HEK293 (cell line): ENCODE results near the gene SNUPN.

Source experiments
- CTCF ChIA-PET: fragments of 350-600 bp; formaldehyde crosslinking; extraction: SDS; loops from one replicate; lab custom pipeline; 2021; ENCODE audit warnings: antibody characterized with exemption; lab: Yijun Ruan, JAX
- POLR2A ChIA-PET: fragments of 300-600 bp; formaldehyde crosslinking; extraction: SDS; loops from one replicate; lab custom pipeline; 2020; ENCODE audit warnings: antibody characterized with exemption, inconsistent platforms; lab: Yijun Ruan, JAX
- H3K27ac ChIP-seq: fragments of 200-500 bp; sonication (Bioruptor generic); 2 replicates; pipeline ENCODE4 v1.5.1; 2014; ENCODE audit warnings: low read depth, low read length, control low read depth, inconsistent platforms; ENCODE audit errors: extremely low read depth
- H3K36me3 ChIP-seq, 2 experiments: fragments of 200-500 bp in 1 of 2; sonication (Bioruptor generic) in 1 of 2; 1 replicate in 1 of 2; 2 replicates in 1 of 2; pipeline ENCODE4 v1.5.1; 2014 to 2017; ENCODE audit warnings: inconsistent platforms in 2 of 2, low read length in 2 of 2; ENCODE audit not compliant: control insufficient read depth in 2 of 2, insufficient read depth in 1 of 2
- H3K4me1 ChIP-seq: fragments of 200-500 bp; sonication (Bioruptor generic); 2 replicates; pipeline ENCODE4 v1.5.1; 2014; ENCODE audit warnings: mild to moderate bottlenecking, low read length, inconsistent platforms; ENCODE audit not compliant: control insufficient read depth, insufficient read depth
- H3K4me3 ChIP-seq: 2 replicates; pipeline ENCODE4 v1.5.1; 2011; ENCODE audit warnings: low read depth, mild to moderate bottlenecking, control low read depth, low read length, moderate library complexity
- H3K9me3 ChIP-seq: fragments of 200-500 bp; sonication (Bioruptor generic); 2 replicates; pipeline ENCODE4 v1.5.1; 2014; ENCODE audit warnings: low read depth, low read length, inconsistent platforms; ENCODE audit not compliant: control insufficient read depth, insufficient read depth
- CTCF ChIP-seq: fragments of 450-650 bp; formaldehyde crosslinking; IDR thresholded peaks from 2 replicates; pipeline ENCODE4 v1.5.1; 2016; ENCODE audit warnings: missing biosample characterization, missing genetic modification characterization
- GFI1B ChIP-seq: fragments of 450-650 bp; formaldehyde crosslinking; IDR thresholded peaks from 2 replicates; pipeline ENCODE4 v1.5.1; 2016; ENCODE audit warnings: missing biosample characterization, missing genetic modification characterization
- GLIS2 ChIP-seq: fragments of 450-650 bp; formaldehyde crosslinking; IDR thresholded peaks from 2 replicates; pipeline ENCODE4 v1.5.1; 2016; ENCODE audit warnings: missing biosample characterization, missing genetic modification characterization
- HIC1 ChIP-seq: fragments of 450-650 bp; formaldehyde crosslinking; IDR thresholded peaks from 2 replicates; pipeline ENCODE4 v1.5.1; 2016; ENCODE audit warnings: missing biosample characterization, missing genetic modification characterization
- OSR2 ChIP-seq: fragments of 450-650 bp; formaldehyde crosslinking; IDR thresholded peaks from 2 replicates; pipeline ENCODE4 v1.5.1; 2016; ENCODE audit warnings: missing biosample characterization, missing genetic modification characterization
- SALL2 ChIP-seq: fragments of 450-650 bp; formaldehyde crosslinking; IDR thresholded peaks from 2 replicates; pipeline ENCODE4 v1.5.0; 2017; ENCODE audit warnings: missing biosample characterization, mild to moderate bottlenecking, missing genetic modification characterization, borderline replicate concordance
- ZBTB48 ChIP-seq: fragments of 450-650 bp; formaldehyde crosslinking; IDR thresholded peaks from 2 replicates; pipeline ENCODE4 v1.5.1; 2016; ENCODE audit warnings: missing biosample characterization, missing genetic modification characterization
- ZIC2 ChIP-seq: fragments of 450-650 bp; formaldehyde crosslinking; IDR thresholded peaks from 2 replicates; pipeline ENCODE4 v1.5.1; 2016; ENCODE audit warnings: missing biosample characterization, missing genetic modification characterization
- ZNF112 ChIP-seq: fragments of 450-650 bp; formaldehyde crosslinking; IDR thresholded peaks from 2 replicates; pipeline ENCODE4 v1.5.0; 2017; ENCODE audit warnings: missing biosample characterization, missing genetic modification characterization
- ZNF157 ChIP-seq: fragments of 450-650 bp; formaldehyde crosslinking; IDR thresholded peaks from 2 replicates; pipeline ENCODE4 v1.5.1; 2016; ENCODE audit warnings: missing biosample characterization, missing genetic modification characterization
- ZNF280C ChIP-seq: fragments of 450-650 bp; formaldehyde crosslinking; IDR thresholded peaks from 2 replicates; pipeline ENCODE4 v1.5.1; 2016; ENCODE audit warnings: missing biosample characterization, missing genetic modification characterization
- ZNF416 ChIP-seq: fragments of 450-650 bp; formaldehyde crosslinking; IDR thresholded peaks from 2 replicates; pipeline ENCODE4 v1.5.1; 2016; ENCODE audit warnings: missing biosample characterization, missing genetic modification characterization
- ZNF423 ChIP-seq: fragments of 450-650 bp; formaldehyde crosslinking; IDR thresholded peaks from 2 replicates; pipeline ENCODE4 v1.5.1; 2016; ENCODE audit warnings: missing biosample characterization, missing genetic modification characterization
- ZNF513 ChIP-seq: fragments of 450-650 bp; IDR thresholded peaks from 2 replicates; pipeline ENCODE4 v1.5.1; 2018; ENCODE audit warnings: missing biosample characterization, missing genetic modification characterization
- ZNF558 ChIP-seq: fragments of 450-650 bp; formaldehyde crosslinking; IDR thresholded peaks from 2 replicates; pipeline ENCODE4 v1.5.1; 2016; ENCODE audit warnings: missing biosample characterization, missing genetic modification characterization
- ZNF596 ChIP-seq: fragments of 450-650 bp; IDR thresholded peaks from 2 replicates; pipeline ENCODE4 v1.5.0; 2018; ENCODE audit warnings: missing biosample characterization, mild to moderate bottlenecking, missing genetic modification characterization, moderate library complexity
- ZNF639 ChIP-seq: fragments of 450-650 bp; formaldehyde crosslinking; IDR thresholded peaks from 2 replicates; pipeline ENCODE4 v1.5.1; 2016; ENCODE audit warnings: missing biosample characterization, missing genetic modification characterization
- ZXDB ChIP-seq: fragments of 450-650 bp; formaldehyde crosslinking; IDR thresholded peaks from 2 replicates; pipeline ENCODE4 v1.5.1; 2016; ENCODE audit warnings: missing biosample characterization, missing genetic modification characterization

SNUPN gene

GRCh38 chr15:75674366-75674765 lies 48.8 kb upstream of the SNUPN start:
- ChIA-PET POLR2A (interaction anchor here (3.7 kb wide), 1 partner anchor 35 kb away, joined by 36 read pairs; the partner anchor contains the start of gene IMP3), CTCF (interaction anchor here (0.8 to 3.3 kb wide), 2 partner anchors 34 to 307 kb away, joined by 3 to 14 read pairs; partner anchors contain the start of gene MAN2C1)
- Histone ChIP-seq H3K9me3 (no peaks in the 10 kb centered on the region), H3K4me3 (no peak overlapping the region), H3K4me1 (peaks cover 10% of the 10 kb centered on the region), H3K36me3 (no peaks in the 10 kb centered on the region), H3K27ac (no peak overlapping the region)
- no peak for TF ChIP-seq ZNF112 (tag by site-specific recombination)
- no peak for TF ChIP-seq ZXDB
- TF ChIP-seq ZNF596 (tag by site-specific recombination) = no peak
- TF ChIP-seq ZNF280C (tag by site-specific recombination) = no peak
- peak; percentile 56 for TF ChIP-seq GLIS2 (tag by site-specific recombination)

GRCh38 chr15:75673426-75674235 lies 48.1 kb upstream of the SNUPN start:
- peaks cover 10% of the 10 kb centered on the region for H3K4me1 ChIP-seq
- H3K4me3 ChIP-seq = no peak overlapping the region
- H3K36me3 ChIP-seq = no peaks in the 10 kb centered on the region
- TF ChIP-seq ZNF157 (tag by site-specific recombination) (no peak), ZNF513 (tag by site-specific recombination) (no peak), ZNF423 (tag by site-specific recombination) (0 out of 2 replicates have a peak, but pooled peaks have one; percentile 37), ZIC2 (peak; percentile 91)
- POLR2A ChIA-PET = interaction anchor here (1.1 to 3.7 kb wide), 8 partner anchors 9 to 305 kb away, joined by 3 to 36 read pairs (median 8); partner anchors contain the start of genes IMP3, MAN2C1, SIN3A and SNX33
- CTCF ChIA-PET = interaction anchor here (0.6 to 1.6 kb wide), 6 partner anchors 8 to 305 kb away, joined by 3 to 19 read pairs (median 4); partner anchors contain the start of genes IMP3, MAN2C1 and SNX33
- no peaks in the 10 kb centered on the region for H3K9me3 ChIP-seq
- peak overlapping the region; percentile 36; the same call in 1 of the 2 replicates for H3K27ac ChIP-seq

GRCh38 chr15:75672646-75673425 lies 47.3 kb upstream of the SNUPN start:
- Histone ChIP-seq H3K27ac (peak overlapping the region; percentile 36; the same call in 1 of the 2 replicates), H3K9me3 (no peaks in the 10 kb centered on the region), H3K4me1 (peaks cover 10% of the 10 kb centered on the region), H3K36me3 (no peaks in the 10 kb centered on the region), H3K4me3 (no peak overlapping the region)
- CTCF ChIA-PET = interaction anchor here (0.6 to 2.2 kb wide), 9 partner anchors 9 to 304 kb away, joined by 3 to 19 read pairs (median 4); partner anchors contain the start of genes IMP3, MAN2C1 and SNX33
- POLR2A ChIA-PET = interaction anchor here (0.6 to 3.7 kb wide), 10 partner anchors 10 to 650 kb away, joined by 3 to 36 read pairs (median 8); partner anchors contain the start of genes IMP3, MAN2C1, PPCDC and SIN3A
- TF ChIP-seq ZNF639 (tag by site-specific recombination) (no peak), GFI1B (no peak), ZNF558 (tag by site-specific recombination) (no peak), SALL2 (no peak), ZBTB48 (tag by site-specific recombination) (peak; percentile 54; the same call in 1 of the 2 replicates), ZNF416 (tag by site-specific recombination) (no peak), ZNF596 (tag by site-specific recombination) (no peak), CTCF (0 out of 2 replicates have a peak, but pooled peaks have one; percentile 38), OSR2 (tag by site-specific recombination) (peak; percentile 48; the same call in 1 of the 2 replicates), ZNF423 (tag by site-specific recombination) (0 out of 2 replicates have a peak, but pooled peaks have one; percentile 14), HIC1 (peak; percentile 68; the same call in 1 of the 2 replicates)
